Retina (tissue), 1 donor: ENCODE measurements around the gene ZDHHC5.
A peak's percentile ranks its signal among the peaks of the same experiment; 100 is the strongest.

ENCODE experiments used
- DNase-seq: peaks from one replicate; pipeline ENCODE4 v3.0.0-alpha.2; 2016

Gene ZDHHC5

DNA sequence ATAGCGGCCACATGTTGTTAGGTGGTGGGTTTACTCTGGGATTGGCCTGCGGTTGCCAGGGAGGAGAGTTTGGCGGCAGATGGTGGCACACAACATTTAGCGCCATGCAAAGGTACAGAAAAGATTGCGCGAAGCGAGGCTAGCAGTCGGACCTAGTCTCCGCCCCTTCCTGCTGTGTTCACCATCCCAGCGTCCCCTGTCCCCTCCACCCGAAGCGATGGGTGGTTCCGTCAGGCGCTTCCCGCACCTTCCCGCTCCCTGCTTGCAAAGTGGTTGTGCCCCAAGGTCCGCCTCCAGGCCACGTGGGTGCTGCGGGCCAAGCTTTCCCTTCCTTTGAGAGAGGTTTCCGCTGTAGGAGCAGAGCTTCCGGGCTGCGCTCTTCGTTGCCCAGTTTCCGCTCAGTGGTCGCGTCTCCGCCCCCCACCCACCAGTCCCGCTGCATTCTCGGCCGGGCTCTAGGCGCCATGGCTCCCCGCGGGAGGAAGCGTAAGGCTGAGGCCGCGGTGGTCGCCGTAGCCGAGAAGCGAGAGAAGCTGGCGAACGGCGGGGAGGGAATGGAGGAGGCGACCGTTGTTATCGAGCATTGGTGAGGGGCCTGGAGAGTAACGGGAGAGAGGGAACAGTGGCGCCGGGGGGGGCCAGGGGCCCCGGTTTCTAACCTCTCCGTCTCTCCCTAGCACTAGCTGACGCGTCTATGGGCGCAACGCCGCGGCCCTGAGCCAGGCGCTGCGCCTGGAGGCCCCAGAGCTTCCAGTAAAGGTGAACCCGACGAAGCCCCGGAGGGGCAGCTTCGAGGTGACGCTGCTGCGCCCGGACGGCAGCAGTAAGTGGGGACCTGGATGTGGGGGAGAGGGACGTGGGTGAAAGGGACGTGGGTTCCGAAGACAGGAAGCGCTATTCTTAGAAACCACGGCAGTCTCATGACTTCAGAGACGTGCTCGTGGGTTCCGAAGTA is 73.5 kb downstream of the ZDHHC5 start, which contains the start of gene SELENOH:
TSS of gene SELENOH (plus strand) at position 360 of the 955 bp plus-strand sequence. CDS start at position 465, 105 bp downstream.
- peak; percentile 97 for DNase-seq

GRCh38 chr11:57742087-57742452 is 74.2 kb downstream of the ZDHHC5 start:
- no peak for DNase-seq

DNA sequence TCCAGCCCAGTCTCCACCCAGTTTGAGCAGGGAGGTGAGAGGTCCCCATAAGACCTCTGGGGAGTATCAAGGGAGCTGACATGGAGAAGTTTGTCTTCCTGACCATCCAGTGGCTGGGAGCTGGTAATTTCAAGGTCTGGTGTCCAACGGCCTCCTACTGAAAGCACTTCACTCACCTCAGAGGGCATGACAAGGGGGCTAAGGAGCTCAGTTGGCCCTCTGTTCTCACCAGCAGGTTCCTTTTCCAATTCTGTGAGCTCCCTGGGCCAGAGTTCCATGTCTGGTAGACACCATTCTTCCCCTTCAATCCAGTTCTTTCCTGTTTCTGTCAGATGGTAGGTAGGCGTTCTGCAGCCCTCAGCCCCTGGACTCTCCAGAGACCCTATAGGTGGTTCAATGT is 76.4 kb downstream of the ZDHHC5 start:
- DNase-seq = no peak

DNA sequence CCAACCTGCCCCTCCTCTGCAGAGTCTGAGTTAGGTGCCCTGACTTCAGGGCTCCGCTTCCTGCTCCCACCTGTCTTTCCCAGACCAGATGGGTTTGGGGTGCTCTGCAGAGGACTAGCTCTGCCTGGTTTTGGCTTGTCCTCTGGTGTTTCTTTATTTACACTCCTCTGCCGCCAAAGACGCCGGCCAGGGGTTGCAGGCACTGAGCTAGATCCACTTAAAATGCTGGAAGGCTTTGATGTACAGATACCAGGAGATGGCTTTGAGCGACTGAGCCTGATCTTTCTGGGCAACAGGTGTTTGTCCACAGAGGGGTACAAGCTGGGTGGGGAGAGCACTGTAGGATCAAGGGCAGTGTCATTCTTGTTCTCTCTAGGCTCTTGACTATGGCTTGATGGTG is 77.3 kb downstream of the ZDHHC5 start:
- no peak for DNase-seq

DNA sequence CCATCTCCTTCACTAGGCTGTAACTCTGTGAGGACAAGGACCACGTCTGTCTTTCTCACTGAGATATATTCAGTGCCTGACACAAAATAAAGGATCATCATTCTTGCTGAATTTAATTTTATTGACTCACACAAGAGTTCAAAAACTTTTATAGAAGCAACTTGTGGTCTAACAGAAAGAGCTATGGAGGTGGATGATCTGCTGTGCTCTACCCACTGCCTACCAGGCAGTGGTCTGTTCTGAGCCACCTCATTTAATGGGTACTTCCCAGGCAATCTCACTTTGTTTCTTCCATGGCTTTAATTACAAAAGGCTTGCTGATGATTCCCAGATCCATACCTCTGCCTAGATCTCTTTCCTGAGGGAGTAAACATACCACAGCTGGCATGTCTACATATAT is 79.0 kb downstream of the ZDHHC5 start:
- DNase-seq = no peak
